ENCODE measurements around the gene ZNF112.
A peak's percentile ranks its signal among the peaks of the same experiment; 100 is the strongest.
"Not testable (repeated sequence)": the region's sequence is repeated elsewhere in the genome, so short reads cannot be mapped to it uniquely, and the experiment has no call there.

Gene ZNF112

GRCh38 chr19:44356383-44357111, at the start of gene ZNF112:
Gene ZNF112 (minus strand): TSS chr19:44356680. CDS start chr19:44340539, 16,141 bp downstream.
- peak; percentile 11 to 17 for DNase-seq

GRCh38 chr19:44401139-44402115, 44.9 kb upstream of the ZNF112 start, which contains the start of gene ZNF285:
Gene ZNF285 (minus strand): TSS chr19:44401608. CDS start chr19:44397213, 4,395 bp downstream.
- peak; percentile 71 to 80 for DNase-seq

- DNase-seq: not testable (repeated sequence)
Observed at GRCh38 chr19:44389268-44389667, 32.8 kb upstream of the ZNF112 start.

GRCh38 chr19:44374789-44375188, 18.3 kb upstream of the ZNF112 start:
- no peak for DNase-seq

GRCh38 chr19:44371815-44372480, 15.5 kb upstream of the ZNF112 start:
- DNase-seq: no peak

- no peak for DNase-seq
Observed at GRCh38 chr19:44367024-44367423, 10.5 kb upstream of the ZNF112 start.

- DNase-seq: no peak
Observed at GRCh38 chr19:44346556-44346955, 9.9 kb downstream of the ZNF112 start.

- no peak for DNase-seq
Observed at GRCh38 chr19:44345959-44346358, 10.5 kb downstream of the ZNF112 start.

- DNase-seq: no peak
Observed at GRCh38 chr19:44344255-44344654, 12.2 kb downstream of the ZNF112 start.

GRCh38 chr19:44341794-44342193, 14.7 kb downstream of the ZNF112 start:
- no peak for DNase-seq

- DNase-seq: not testable (repeated sequence)
Observed at GRCh38 chr19:44334639-44335038, 21.8 kb downstream of the ZNF112 start.

GRCh38 chr19:44332145-44332544, 24.3 kb downstream of the ZNF112 start:
- no peak for DNase-seq

GRCh38 chr19:44315883-44316282, 40.6 kb downstream of the ZNF112 start:
- no peak for DNase-seq

- DNase-seq: no peak
Observed at GRCh38 chr19:44313231-44313630, 43.2 kb downstream of the ZNF112 start.

GRCh38 chr19:44308011-44308410, 48.5 kb downstream of the ZNF112 start:
- DNase-seq: no peak

GRCh38 chr19:44306283-44306682, 50.2 kb downstream of the ZNF112 start:
- no peak for DNase-seq

- no peak for DNase-seq
Observed at GRCh38 chr19:44305457-44305856, 51.0 kb downstream of the ZNF112 start.

- DNase-seq: peak; percentile 74 to 76
Observed at GRCh38 chr19:44304659-44305193, 51.8 kb downstream of the ZNF112 start, which contains the start of gene ZNF235. Gene ZNF235 (minus strand): TSS chr19:44305025. CDS start chr19:44303404, 1,621 bp downstream.

GRCh38 chr19:44303976-44304568, 52.4 kb downstream of the ZNF112 start:
- no peak for DNase-seq

- no peak for DNase-seq
Observed at GRCh38 chr19:44303320-44303719, 53.2 kb downstream of the ZNF112 start.

- DNase-seq: no peak
Observed at GRCh38 chr19:44284968-44285367, 71.5 kb downstream of the ZNF112 start.

- no peak for DNase-seq
Observed at GRCh38 chr19:44282846-44283245, 73.6 kb downstream of the ZNF112 start.
